Measurements from ENCODE around the gene ZNF333. TPM values are rescaled to one million over a fixed set of nuclear protein-coding genes. Genes with fewer than 3 reads are reported as not detected.

The ZNF333 gene
- total and polyA plus RNA-seq, 4 experiments from 2014 or later: 10.3 to 48.3 (median 29.2) TPM

GRCh38 chr19:14659874-14660489 is 29.9 kb upstream of the ZNF333 start:
- Histone ChIP-seq H3K36me3 (ENCODE audit: insufficient read depth, low read length) (no peaks in the 10 kb centered on the region), H3K9me3 (ENCODE audit: control insufficient read depth in 1 of 2, low read length in 2 of 2) (no peaks in the 10 kb centered on the region), H3K27me3 (ENCODE audit: insufficient read depth, low read length) (no peaks in the 10 kb centered on the region), H3K4me3 (ENCODE audit: low read length in 2 of 2) (no peak overlapping the region), H3K27ac (ENCODE audit: low read depth, low read length) (no peak overlapping the region), H3K4me1 (ENCODE audit: insufficient read depth, low read length) (no peaks in the 10 kb centered on the region)
- H3K9me3 Mint-ChIP-seq: no peaks in the 10 kb centered on the region
- ChIA-PET CTCF (ENCODE audit: partially characterized antibody) (no interaction called here), POLR2A (ENCODE audit: partially characterized antibody) (no interaction called here)
- DNase-seq: no peak
- H3K27ac Mint-ChIP-seq: no peak overlapping the region
- H3K4me3 Mint-ChIP-seq: no peak overlapping the region
- H3K4me1 Mint-ChIP-seq: peaks cover 0 to 4% (median under 1%) of the 10 kb centered on the region in 4 donors
- intact Hi-C loops (cut with micrococcal nuclease): no loop called here
- H3K27me3 Mint-ChIP-seq: peaks cover 14 to 19% of the 10 kb centered on the region in 2 donors
- no peaks in the 10 kb centered on the region for H3K36me3 Mint-ChIP-seq

- ChIA-PET CTCF (ENCODE audit: partially characterized antibody) (no interaction called here), POLR2A (ENCODE audit: partially characterized antibody) (no interaction called here)
- Mint-ChIP-seq H3K36me3 (no peaks in the 10 kb centered on the region), H3K27me3 (peaks cover 14 to 15% of the 10 kb centered on the region in 2 donors), H3K27ac (no peak overlapping the region), H3K4me1 (peaks cover 0 to 4% (median under 1%) of the 10 kb centered on the region in 4 donors), H3K9me3 (no peaks in the 10 kb centered on the region), H3K4me3 (no peak overlapping the region)
- intact Hi-C loops (cut with micrococcal nuclease): no loop called here
- DNase-seq: no peak
- Histone ChIP-seq H3K9me3 (ENCODE audit: control insufficient read depth in 1 of 2, low read length in 2 of 2) (no peaks in the 10 kb centered on the region), H3K27me3 (ENCODE audit: insufficient read depth, low read length) (no peaks in the 10 kb centered on the region), H3K36me3 (ENCODE audit: insufficient read depth, low read length) (no peaks in the 10 kb centered on the region), H3K27ac (ENCODE audit: low read depth, low read length) (no peak overlapping the region), H3K4me3 (ENCODE audit: low read length in 2 of 2) (no peak overlapping the region), H3K4me1 (ENCODE audit: insufficient read depth, low read length) (no peaks in the 10 kb centered on the region)
Measured at GRCh38 chr19:14661372-14661924, 28.4 kb upstream of the ZNF333 start.

DNA sequence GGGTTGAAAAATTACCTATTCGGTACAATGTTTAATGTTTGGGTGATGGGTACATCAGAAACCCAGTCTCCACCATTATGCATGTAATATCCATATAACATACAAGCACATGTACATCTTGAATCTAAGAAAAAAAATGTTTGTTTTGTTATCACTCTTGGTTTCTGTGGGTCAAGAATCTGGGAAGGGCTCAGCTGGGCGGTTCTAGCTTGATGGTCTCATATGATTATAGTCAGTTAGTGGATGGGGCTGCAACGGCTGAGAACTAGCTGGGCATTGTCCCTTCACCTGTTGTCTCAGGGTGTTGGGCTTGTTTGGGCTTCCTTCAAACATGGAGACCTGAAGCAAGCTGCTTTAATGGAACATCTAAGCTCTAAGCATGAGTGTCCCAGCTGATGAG is 19.9 kb upstream of the ZNF333 start:
- Histone ChIP-seq H3K27ac (ENCODE audit: low read depth, low read length) (no peak overlapping the region), H3K36me3 (ENCODE audit: insufficient read depth, low read length) (no peaks in the 10 kb centered on the region), H3K9me3 (ENCODE audit: control insufficient read depth in 1 of 2, low read length in 2 of 2) (no peaks in the 10 kb centered on the region), H3K4me1 (ENCODE audit: insufficient read depth, low read length) (peaks cover 35% of the 10 kb centered on the region), H3K27me3 (ENCODE audit: insufficient read depth, low read length) (no peaks in the 10 kb centered on the region), H3K4me3 (ENCODE audit: low read length in 2 of 2) (no peak overlapping the region)
- H3K27me3 Mint-ChIP-seq: peaks cover 11 to 18% of the 10 kb centered on the region in 2 donors
- POLR2A ChIA-PET (ENCODE audit: partially characterized antibody): no interaction called here
- intact Hi-C loops (cut with micrococcal nuclease): no loop called here
- H3K36me3 Mint-ChIP-seq: no peaks in the 10 kb centered on the region
- H3K4me3 Mint-ChIP-seq: no peak overlapping the region
- peaks cover 0 to 24% (median 15%) of the 10 kb centered on the region in 8 donors for H3K9me3 Mint-ChIP-seq
- H3K4me1 Mint-ChIP-seq: peaks cover 3 to 37% (median 14%) of the 10 kb centered on the region in 4 donors
- DNase-seq: no peak
- CTCF ChIA-PET (ENCODE audit: partially characterized antibody): interaction anchor here (1.0 kb wide), 1 partner anchor 17 kb away, joined by 4 read pairs; no protein-coding TSS in a partner anchor
- H3K27ac Mint-ChIP-seq: peak overlapping the region in 2 of 7 donors; percentile 37 to 41

GRCh38 chr19:14670408-14670807 is 19.4 kb upstream of the ZNF333 start:
- intact Hi-C loops (cut with micrococcal nuclease): no loop called here
- H3K36me3 Mint-ChIP-seq: no peaks in the 10 kb centered on the region
- H3K36me3 ChIP-seq (ENCODE audit: insufficient read depth, low read length): no peaks in the 10 kb centered on the region
- POLR2A ChIA-PET (ENCODE audit: partially characterized antibody): no interaction called here
- H3K4me1 Mint-ChIP-seq: peaks cover 3 to 39% (median 14%) of the 10 kb centered on the region in 4 donors
- peaks cover 0 to 24% (median 15%) of the 10 kb centered on the region in 8 donors for H3K9me3 Mint-ChIP-seq
- peaks cover 13 to 18% of the 10 kb centered on the region in 2 donors for H3K27me3 Mint-ChIP-seq
- DNase-seq: no peak
- H3K27ac Mint-ChIP-seq: peak overlapping the region in 2 of 7 donors; percentile 31 to 41
- peaks cover 38% of the 10 kb centered on the region for H3K4me1 ChIP-seq (ENCODE audit: insufficient read depth, low read length)
- H3K9me3 ChIP-seq (ENCODE audit: control insufficient read depth in 1 of 2, low read length in 2 of 2): no peaks in the 10 kb centered on the region
- no peak overlapping the region for H3K27ac ChIP-seq (ENCODE audit: low read depth, low read length)
- no peak overlapping the region for H3K4me3 Mint-ChIP-seq
- no peak overlapping the region for H3K4me3 ChIP-seq (ENCODE audit: low read length in 2 of 2)
- CTCF ChIA-PET (ENCODE audit: partially characterized antibody): interaction anchor here (1.0 kb wide), 1 partner anchor 16 kb away, joined by 4 read pairs; no protein-coding TSS in a partner anchor
- H3K27me3 ChIP-seq (ENCODE audit: insufficient read depth, low read length): no peaks in the 10 kb centered on the region

DNA sequence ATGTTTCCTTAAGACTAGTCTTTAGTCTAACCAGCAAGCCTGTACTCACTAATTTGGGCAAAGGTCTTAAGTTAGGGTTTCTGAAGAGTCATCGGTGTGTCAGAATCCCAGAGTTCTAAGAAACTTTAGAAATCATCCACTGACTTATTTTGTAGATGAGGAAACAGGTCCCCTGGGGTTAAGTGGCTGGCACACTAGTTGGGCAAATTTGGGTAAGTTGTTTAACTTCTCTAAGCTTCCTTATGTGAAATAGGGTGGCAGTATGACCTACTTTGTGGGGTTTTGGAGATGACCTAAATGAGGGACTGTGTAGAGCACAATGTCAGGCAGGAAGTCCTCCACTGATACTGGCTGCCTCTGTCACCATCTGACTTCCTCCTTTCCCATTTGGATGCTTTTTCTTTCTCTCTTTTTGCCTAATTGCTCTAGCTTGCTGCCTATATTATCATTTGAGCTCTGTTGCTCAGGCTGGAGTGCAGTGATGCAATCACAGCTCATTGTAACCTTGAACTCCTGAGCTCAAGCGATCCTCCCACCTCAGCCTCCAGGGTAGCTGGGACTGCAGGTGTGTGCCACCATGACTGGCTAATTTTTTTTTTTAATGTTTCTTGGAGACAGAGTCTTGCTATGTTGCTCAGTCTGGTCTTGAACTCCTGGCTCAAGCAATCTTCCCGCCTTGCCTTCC is 17.5 kb upstream of the ZNF333 start:
- Mint-ChIP-seq H3K4me1 (peaks cover 3 to 39% (median 14%) of the 10 kb centered on the region in 4 donors), H3K27me3 (peaks cover 12 to 18% of the 10 kb centered on the region in 2 donors), H3K9me3 (peaks cover 0 to 24% (median 15%) of the 10 kb centered on the region in 8 donors), H3K4me3 (peak overlapping the region in 4 of 8 donors; percentile 22 to 71 (median 49)), H3K27ac (peak overlapping the region; percentile 17 to 90 (median 69)), H3K36me3 (no peaks in the 10 kb centered on the region)
- Histone ChIP-seq H3K36me3 (ENCODE audit: insufficient read depth, low read length) (no peaks in the 10 kb centered on the region), H3K27me3 (ENCODE audit: insufficient read depth, low read length) (no peaks in the 10 kb centered on the region), H3K4me1 (ENCODE audit: insufficient read depth, low read length) (peaks cover 38% of the 10 kb centered on the region), H3K9me3 (ENCODE audit: control insufficient read depth in 1 of 2, low read length in 2 of 2) (no peaks in the 10 kb centered on the region), H3K4me3 (ENCODE audit: low read length in 2 of 2) (no peak overlapping the region), H3K27ac (ENCODE audit: low read depth, low read length) (peak overlapping the region; percentile 35)
- CTCF ChIA-PET (ENCODE audit: partially characterized antibody): interaction anchor here (1.4 to 2.3 kb wide), 2 partner anchors 14 to 98 kb away, joined by 8 read pairs; no protein-coding TSS in a partner anchor
- peak; percentile 33 to 55 (median 48) for DNase-seq
- POLR2A ChIA-PET (ENCODE audit: partially characterized antibody): interaction anchor here (0.7 to 2.6 kb wide), 4 partner anchors 11 to 99 kb away, joined by 4 to 8 read pairs (median 6); partner anchors contain the start of genes NDUFB7 and ZNF333
- intact Hi-C loops (cut with micrococcal nuclease): no loop called here

- intact Hi-C loops (cut with micrococcal nuclease): no loop called here
Measured at GRCh38 chr19:14673088-14673487, 16.8 kb upstream of the ZNF333 start.

More at GRCh38 chr19:14673088-14673487, 16.8 kb upstream of the ZNF333 start:
- H3K4me1 Mint-ChIP-seq: peaks cover 0 to 35% (median 10%) of the 10 kb centered on the region in 4 donors
- Histone ChIP-seq H3K9me3 (ENCODE audit: control insufficient read depth in 1 of 2, low read length in 2 of 2) (no peaks in the 10 kb centered on the region), H3K4me1 (ENCODE audit: insufficient read depth, low read length) (peaks cover 32% of the 10 kb centered on the region), H3K27ac (ENCODE audit: low read depth, low read length) (no peak overlapping the region), H3K36me3 (ENCODE audit: insufficient read depth, low read length) (no peaks in the 10 kb centered on the region), H3K27me3 (ENCODE audit: insufficient read depth, low read length) (no peaks in the 10 kb centered on the region), H3K4me3 (ENCODE audit: low read length in 2 of 2) (no peak overlapping the region)
- peak overlapping the region in 1 of 8 donors; percentile 66 for H3K4me3 Mint-ChIP-seq
- H3K9me3 Mint-ChIP-seq: peaks cover 0 to 24% (median 15%) of the 10 kb centered on the region in 8 donors
- no peak for DNase-seq
- ChIA-PET POLR2A (ENCODE audit: partially characterized antibody) (interaction anchor here (1.3 to 2.6 kb wide), 3 partner anchors 13 to 100 kb away, joined by 4 to 8 read pairs (median 7); partner anchors contain the start of genes NDUFB7 and ZNF333), CTCF (ENCODE audit: partially characterized antibody) (interaction anchor here (2.3 kb wide), 1 partner anchor 99 kb away, joined by 8 read pairs; no protein-coding TSS in a partner anchor)
- peaks cover 12 to 18% of the 10 kb centered on the region in 2 donors for H3K27me3 Mint-ChIP-seq
- H3K36me3 Mint-ChIP-seq: no peaks in the 10 kb centered on the region
- H3K27ac Mint-ChIP-seq: peak overlapping the region in 5 of 7 donors; percentile 36 to 90 (median 69)

Data from CD4-positive, alpha-beta memory T cell (primary cell).